ENCODE data around the gene HIBADH. TPM values are rescaled to one million over a fixed set of nuclear protein-coding genes. Genes with fewer than 3 reads are reported as not detected.

The HIBADH gene
- total and polyA plus RNA-seq, 2 experiments from 2014 or later = 62.5 to 83.8 TPM

DNA sequence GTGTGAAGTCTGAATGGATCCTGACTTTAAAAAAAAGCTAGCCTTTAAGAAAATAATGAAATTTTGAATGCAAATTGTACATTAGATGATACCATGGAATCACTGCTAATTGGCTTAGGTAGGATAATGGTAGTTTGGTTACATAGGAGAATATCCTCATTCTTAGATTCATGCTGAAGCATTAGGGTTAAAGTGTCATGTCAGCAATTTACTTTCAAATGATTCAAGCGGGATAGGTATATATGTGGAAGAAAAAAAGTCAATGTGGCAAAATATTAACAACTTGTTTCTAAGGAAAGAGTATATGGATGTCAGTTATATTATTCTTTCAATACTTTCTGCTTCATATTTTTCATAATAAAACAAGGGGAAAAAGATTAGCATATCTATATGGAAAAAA lies 7.5 kb downstream of the HIBADH start:
- TF ChIP-seq, protein P1, sequence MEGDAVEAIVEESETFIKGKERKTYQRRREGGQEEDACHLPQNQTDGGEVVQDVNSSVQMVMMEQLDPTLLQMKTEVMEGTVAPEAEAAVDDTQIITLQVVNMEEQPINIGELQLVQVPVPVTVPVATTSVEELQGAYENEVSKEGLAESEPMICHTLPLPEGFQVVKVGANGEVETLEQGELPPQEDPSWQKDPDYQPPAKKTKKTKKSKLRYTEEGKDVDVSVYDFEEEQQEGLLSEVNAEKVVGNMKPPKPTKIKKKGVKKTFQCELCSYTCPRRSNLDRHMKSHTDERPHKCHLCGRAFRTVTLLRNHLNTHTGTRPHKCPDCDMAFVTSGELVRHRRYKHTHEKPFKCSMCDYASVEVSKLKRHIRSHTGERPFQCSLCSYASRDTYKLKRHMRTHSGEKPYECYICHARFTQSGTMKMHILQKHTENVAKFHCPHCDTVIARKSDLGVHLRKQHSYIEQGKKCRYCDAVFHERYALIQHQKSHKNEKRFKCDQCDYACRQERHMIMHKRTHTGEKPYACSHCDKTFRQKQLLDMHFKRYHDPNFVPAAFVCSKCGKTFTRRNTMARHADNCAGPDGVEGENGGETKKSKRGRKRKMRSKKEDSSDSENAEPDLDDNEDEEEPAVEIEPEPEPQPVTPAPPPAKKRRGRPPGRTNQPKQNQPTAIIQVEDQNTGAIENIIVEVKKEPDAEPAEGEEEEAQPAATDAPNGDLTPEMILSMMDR (IDR thresholded peaks at IDR 0.05; ENCODE audit: low read depth, low read length) = no peak
- Histone ChIP-seq H3K27ac (no peak overlapping the region), H3K36me3 (no peaks in the 10 kb centered on the region), H3K4me3 (no peak overlapping the region), H3K4me1 (ENCODE audit: low read depth) (no peaks in the 10 kb centered on the region), H3K9me3 (ENCODE audit: low read depth) (no peaks in the 10 kb centered on the region), H3K27me3 (no peaks in the 10 kb centered on the region)
- DNase-seq (ENCODE audit: low read depth in 1 of 2, low spot score in 1 of 2) = no peak

DNA sequence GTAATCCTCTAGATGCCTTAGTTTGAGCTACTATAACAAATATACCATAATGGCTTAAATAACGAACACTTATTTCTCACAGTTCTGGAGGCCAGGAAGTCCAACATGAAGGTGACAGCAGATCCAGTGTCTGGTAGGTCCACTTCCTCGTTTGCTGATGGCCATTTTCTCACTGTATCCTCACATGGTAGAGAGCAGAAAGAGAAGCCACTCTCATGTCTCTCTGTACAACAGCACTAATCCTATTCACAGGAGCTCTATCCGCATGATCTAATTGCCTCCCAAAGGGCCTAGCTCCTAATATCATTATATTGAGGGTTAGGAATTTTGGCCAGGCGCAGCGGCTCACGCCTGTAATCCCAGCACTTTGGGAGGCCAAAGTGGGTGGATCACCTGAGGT lies 10.2 kb downstream of the HIBADH start:
- Histone ChIP-seq H3K9me3 (ENCODE audit: low read depth) (no peaks in the 10 kb centered on the region), H3K27ac (no peak overlapping the region), H3K4me3 (no peak overlapping the region), H3K36me3 (no peaks in the 10 kb centered on the region), H3K4me1 (ENCODE audit: low read depth) (no peaks in the 10 kb centered on the region), H3K27me3 (no peaks in the 10 kb centered on the region)
- TF ChIP-seq, protein P1 (IDR thresholded peaks at IDR 0.05; ENCODE audit: low read depth, low read length) = no peak
- no peak for DNase-seq (ENCODE audit: low read depth in 1 of 2, low spot score in 1 of 2)

DNA sequence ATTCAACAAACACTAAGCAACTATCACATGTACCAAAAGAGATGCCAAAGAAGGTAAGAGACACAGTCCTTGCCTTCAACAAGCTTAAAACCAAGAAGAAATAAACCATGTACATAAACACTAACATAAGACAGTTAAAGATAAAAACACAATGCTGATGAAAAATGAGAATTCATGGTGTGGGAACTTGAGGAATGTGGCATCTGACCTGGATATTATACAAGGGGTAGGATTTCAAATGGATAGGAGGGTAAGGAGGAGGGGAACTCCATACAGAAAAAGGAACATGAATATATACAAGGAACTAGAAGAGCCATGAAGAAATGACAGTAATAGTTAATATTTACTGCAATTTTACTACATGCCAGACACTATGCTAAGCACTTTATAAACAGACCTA lies 11.0 kb downstream of the HIBADH start:
- no peak overlapping the region for H3K4me3 ChIP-seq
- TF ChIP-seq, protein P1 (IDR thresholded peaks at IDR 0.05; ENCODE audit: low read depth, low read length) = no peak
- peak in 1 of 2 donors; percentile 35 for DNase-seq (ENCODE audit: low read depth in 1 of 2, low spot score in 1 of 2)
- no peaks in the 10 kb centered on the region for H3K36me3 ChIP-seq
- no peak overlapping the region for H3K27ac ChIP-seq
- H3K4me1 ChIP-seq (ENCODE audit: low read depth) = no peaks in the 10 kb centered on the region
- no peaks in the 10 kb centered on the region for H3K9me3 ChIP-seq (ENCODE audit: low read depth)
- no peaks in the 10 kb centered on the region for H3K27me3 ChIP-seq

DNA sequence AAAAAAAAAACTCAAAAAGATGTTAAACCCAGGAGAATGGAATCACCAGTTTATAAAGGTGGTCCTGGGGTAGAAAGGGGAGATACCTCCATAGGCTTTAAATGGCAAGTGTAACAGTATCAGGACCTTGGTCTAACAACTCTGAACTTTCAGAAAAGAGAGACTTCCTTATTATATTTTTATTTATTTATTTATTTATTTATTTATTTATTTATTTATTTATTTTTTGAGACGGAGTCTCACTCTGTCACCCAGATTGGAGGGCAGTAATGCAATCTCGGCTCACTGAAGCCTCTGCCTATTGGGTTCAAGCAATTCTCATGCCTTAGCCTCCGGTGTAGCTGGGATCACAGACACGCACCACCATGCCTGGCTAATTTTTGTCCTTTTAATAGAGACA lies 12.4 kb downstream of the HIBADH start:
- no peaks in the 10 kb centered on the region for H3K27me3 ChIP-seq
- no peaks in the 10 kb centered on the region for H3K9me3 ChIP-seq (ENCODE audit: low read depth)
- no peak for DNase-seq (ENCODE audit: low read depth in 1 of 2, low spot score in 1 of 2)
- TF ChIP-seq, protein P1 (IDR thresholded peaks at IDR 0.05; ENCODE audit: low read depth, low read length) = no peak
- no peak overlapping the region for H3K27ac ChIP-seq
- no peaks in the 10 kb centered on the region for H3K36me3 ChIP-seq
- H3K4me3 ChIP-seq = no peak overlapping the region
- H3K4me1 ChIP-seq (ENCODE audit: low read depth) = no peaks in the 10 kb centered on the region

DNA sequence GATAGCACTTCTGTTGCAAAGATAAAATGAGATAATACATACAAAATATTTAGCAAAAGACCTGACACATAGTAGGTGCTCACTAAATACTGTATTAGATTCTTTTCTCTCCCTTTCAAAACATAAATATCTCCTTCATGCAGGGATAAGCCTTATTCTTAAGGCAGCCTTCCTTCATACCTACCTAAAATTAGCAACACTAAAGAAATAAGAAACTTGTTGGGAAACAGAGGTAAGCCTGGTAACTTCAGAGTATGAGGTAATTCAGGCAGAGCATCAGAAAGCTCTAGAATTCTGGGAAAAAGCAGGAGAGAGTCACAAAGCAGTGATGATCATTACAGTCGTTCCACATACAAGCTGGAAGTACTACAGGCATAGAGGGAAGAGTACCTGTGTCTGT lies 15.2 kb downstream of the HIBADH start:
- H3K4me3 ChIP-seq = no peak overlapping the region
- H3K27me3 ChIP-seq = no peaks in the 10 kb centered on the region
- H3K36me3 ChIP-seq = no peaks in the 10 kb centered on the region
- DNase-seq (ENCODE audit: low read depth in 1 of 2, low spot score in 1 of 2) = no peak
- H3K9me3 ChIP-seq (ENCODE audit: low read depth) = no peaks in the 10 kb centered on the region
- H3K27ac ChIP-seq = no peak overlapping the region
- no peaks in the 10 kb centered on the region for H3K4me1 ChIP-seq (ENCODE audit: low read depth)
- TF ChIP-seq, protein P1 (IDR thresholded peaks at IDR 0.05; ENCODE audit: low read depth, low read length) = no peak

DNA sequence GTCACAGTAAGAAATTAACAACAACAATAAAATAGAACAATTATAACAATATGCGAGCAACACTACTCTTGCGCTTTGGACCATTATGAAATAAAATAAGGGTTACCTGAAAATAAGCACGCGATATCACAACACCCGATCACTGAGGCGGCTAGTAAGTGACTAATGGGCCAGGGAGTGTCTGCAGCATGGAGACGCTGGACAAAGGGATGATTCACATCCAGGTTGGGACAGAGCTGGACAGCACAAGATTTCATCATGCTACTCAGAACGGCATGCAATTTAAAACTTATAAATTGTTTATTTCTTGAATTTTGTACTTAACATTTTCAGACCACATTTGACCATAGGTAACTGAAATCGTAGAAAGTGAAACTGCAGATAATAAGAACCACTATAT lies 15.6 kb downstream of the HIBADH start:
- H3K9me3 ChIP-seq (ENCODE audit: low read depth) = no peaks in the 10 kb centered on the region
- H3K36me3 ChIP-seq = no peaks in the 10 kb centered on the region
- DNase-seq (ENCODE audit: low read depth in 1 of 2, low spot score in 1 of 2) = peak in 1 of 2 donors; percentile 77
- no peak overlapping the region for H3K4me3 ChIP-seq
- H3K4me1 ChIP-seq (ENCODE audit: low read depth) = no peaks in the 10 kb centered on the region
- H3K27me3 ChIP-seq = no peaks in the 10 kb centered on the region
- TF ChIP-seq, protein P1 (IDR thresholded peaks at IDR 0.05; ENCODE audit: low read depth, low read length) = no peak
- H3K27ac ChIP-seq = no peak overlapping the region
